Ovary (tissue), 3 donors: ENCODE measurements around the gene FBXO42.

Experiments used
- CTCF ChIP-seq, 3 donors: fragments of 450-650 bp in 2 of 3; fragments of 200-600 bp in 1 of 3; IDR thresholded peaks; one replicate each; pipeline versions ENCODE4 v1.5.1 to v1.8.0; 2016 to 2022; ENCODE audit warnings: antibody characterized with exemption in 3 of 3, mild to moderate bottlenecking in 1 of 3
- EP300 ChIP-seq: sonication (generic); formaldehyde crosslinking; IDR thresholded peaks from one replicate; pipeline ENCODE4 v1.6.1; 2017; ENCODE audit warnings: antibody characterized with exemption
- donor health status: DM: no; HTN: no; CAD: no.

- no peak for TF ChIP-seq CTCF (IDR thresholded peaks at IDR 0.05)
- TF ChIP-seq EP300 = peak; percentile 69
Measured at GRCh38 chr1:16249596-16250241, 102.6 kb downstream of the FBXO42 start.
